Measurements from ENCODE around the gene MKRN2. TPM values are rescaled to one million over a fixed set of nuclear protein-coding genes. Genes with fewer than 3 reads are reported as not detected.
"Not testable (repeated sequence)": the region's sequence is repeated elsewhere in the genome, so short reads cannot be mapped to it uniquely, and the experiment has no call there.

Gene MKRN2
- polyA plus RNA-seq, 1 donor, result 27.0 TPM

DNA sequence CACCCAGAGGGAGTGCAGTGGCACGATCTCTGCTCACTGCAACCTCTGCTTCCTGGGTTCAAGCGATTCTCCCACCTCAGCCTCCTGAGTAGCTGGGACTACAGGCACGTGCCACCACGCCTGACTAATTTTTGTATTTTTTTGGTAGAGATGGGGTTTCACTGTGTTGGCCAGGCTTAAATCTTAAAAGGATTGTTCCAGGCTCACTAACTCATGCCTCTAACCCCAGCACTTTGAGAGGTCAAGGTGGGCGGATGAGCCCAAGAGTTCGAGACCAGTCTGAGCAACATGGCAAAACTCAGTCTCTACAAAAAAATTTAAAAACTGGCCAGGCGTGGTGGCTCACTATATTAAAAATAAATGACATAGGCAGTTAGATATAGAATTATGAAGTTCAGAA lies 74.0 kb downstream of the MKRN2 start:
- not testable (repeated sequence) for DNase-seq (ENCODE audit: low read depth)

DNA sequence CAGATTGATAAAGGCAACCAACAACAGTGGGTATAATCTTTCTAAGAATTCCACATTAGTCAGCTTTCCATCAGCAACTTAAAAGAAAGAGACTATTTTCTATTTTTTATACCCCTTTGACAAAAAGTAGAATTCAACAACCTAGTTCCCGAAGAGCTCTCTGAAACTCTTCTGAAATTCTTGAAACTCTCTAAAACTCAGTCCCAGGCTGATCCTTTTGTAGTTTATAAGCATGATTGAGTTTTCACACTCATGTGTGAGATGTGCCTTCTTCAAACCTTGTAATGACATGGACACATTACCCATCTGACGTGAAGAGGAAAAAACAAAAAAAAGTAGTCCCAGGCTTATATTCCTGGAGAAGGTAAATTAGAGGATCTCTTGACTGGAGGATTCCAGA lies 75.6 kb downstream of the MKRN2 start:
- no peak for DNase-seq (ENCODE audit: low read depth)

- DNase-seq (ENCODE audit: low read depth), result no peak
Measured at GRCh38 chr3:12633108-12633507, 76.2 kb downstream of the MKRN2 start.

Other genes starting within 250 kb of the MKRN2 start
- 14.1 TPM for gene TSEN2, start 72.6 kb upstream of the MKRN2 start, polyA plus RNA-seq (ENCODE audit: insufficient read length)
- 0.90 TPM for gene MKRN2OS, start 11.6 kb upstream of the MKRN2 start, polyA plus RNA-seq (ENCODE audit: insufficient read length)
- 105 TPM for gene RAF1, start 107.0 kb downstream of the MKRN2 start, polyA plus RNA-seq (ENCODE audit: insufficient read length)
- gene TMEM40, start 202.2 kb downstream of the MKRN2 start, polyA plus RNA-seq (ENCODE audit: insufficient read length), result 30.9 TPM
- 59.0 TPM for gene CAND2, start 239.6 kb downstream of the MKRN2 start, polyA plus RNA-seq (ENCODE audit: insufficient read length)

Data from forelimb muscle (tissue), 1 donor.